ENCODE measurements around the gene GNG2.

- TF ChIP-seq CTCF (IDR thresholded peaks at IDR 0.05): no peak
- TF ChIP-seq POLR2A (IDR thresholded peaks at IDR 0.05): no peak
These were observed 72.8 kb downstream of the GNG2 start for GRCh38 chr14:51933191-51933590.

All from body of pancreas (tissue), 4 donors.